ENCODE measurements around the gene EXOC1.

The EXOC1 gene

GRCh38 chr4:55947254-55947882 lies 93.9 kb downstream of the EXOC1 start:
- H3K27ac ChIP-seq (ENCODE audit: low read length): no peak overlapping the region
- no peaks in the 10 kb centered on the region for H3K36me3 ChIP-seq (ENCODE audit: control insufficient read depth, insufficient read depth, low read length)
- H3K27me3 ChIP-seq (ENCODE audit: control insufficient read depth, insufficient read depth, low read length): no peaks in the 10 kb centered on the region
- H3K9me3 ChIP-seq (ENCODE audit: control insufficient read depth, insufficient read depth, low read length): no peaks in the 10 kb centered on the region
- DNase-seq (ENCODE audit: low read depth, low spot score): no peak
- no peak overlapping the region for H3K4me3 ChIP-seq (ENCODE audit: low read length)
- H3K4me1 ChIP-seq (ENCODE audit: control insufficient read depth, insufficient read depth, low read length): no peaks in the 10 kb centered on the region; the same call in 1 of the 2 replicates
- no CpG with 5 or more reads among the region's 6 CpGs for WGBS (ENCODE audit: insufficient coverage, insufficient read length)

- Histone ChIP-seq H3K27me3 (ENCODE audit: control insufficient read depth, insufficient read depth, low read length) (no peaks in the 10 kb centered on the region), H3K27ac (ENCODE audit: low read length) (no peak overlapping the region), H3K9me3 (ENCODE audit: control insufficient read depth, insufficient read depth, low read length) (no peaks in the 10 kb centered on the region), H3K4me1 (ENCODE audit: control insufficient read depth, insufficient read depth, low read length) (no peaks in the 10 kb centered on the region; the same call in 1 of the 2 replicates), H3K4me3 (ENCODE audit: low read length) (peak overlapping the region; percentile 59; the same call in 1 of the 2 replicates), H3K36me3 (ENCODE audit: control insufficient read depth, insufficient read depth, low read length) (no peaks in the 10 kb centered on the region)
- no peak for DNase-seq (ENCODE audit: low read depth, low spot score)
- WGBS (ENCODE audit: insufficient coverage, insufficient read length): no CpG with 5 or more reads among the region's 19 CpGs
Observed at GRCh38 chr4:55947912-55948725, 94.7 kb downstream of the EXOC1 start.

DNA sequence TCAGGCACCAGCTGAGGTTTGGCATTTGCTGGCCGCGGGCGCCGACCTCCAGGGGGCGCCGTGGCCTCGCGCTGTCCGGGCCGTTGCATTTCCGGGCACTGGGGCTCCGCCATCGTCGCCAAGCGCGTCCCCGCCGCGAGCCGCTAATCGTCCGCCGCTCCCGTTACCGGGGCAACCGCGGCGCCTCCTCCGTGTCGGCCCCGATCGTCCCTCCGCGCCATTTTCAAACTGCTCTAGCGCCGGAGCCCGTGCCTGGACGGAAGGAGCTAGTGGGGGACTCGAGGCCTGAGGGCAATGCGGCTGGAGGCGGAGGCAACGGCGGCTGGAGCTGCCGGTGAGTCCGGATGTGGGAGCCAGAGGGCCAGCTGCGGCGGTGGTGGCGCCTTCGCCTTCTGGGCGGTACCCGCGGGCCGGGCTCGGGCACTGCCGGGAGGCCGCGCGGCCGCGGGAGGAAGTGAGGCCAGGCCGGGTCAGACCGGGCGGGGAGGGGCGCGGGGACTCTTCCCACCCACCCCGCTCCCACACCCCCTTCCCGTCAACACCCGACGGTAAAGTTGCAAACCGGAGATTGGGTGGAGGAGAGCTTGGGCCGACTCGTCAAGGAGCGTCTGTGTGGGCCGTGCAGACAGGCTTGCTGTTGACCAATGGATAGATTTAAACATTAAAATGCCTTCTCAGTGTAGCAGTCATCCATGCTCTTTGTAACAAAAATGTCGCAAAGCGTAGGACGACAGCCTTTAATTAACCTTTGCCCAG lies 95.5 kb downstream of the EXOC1 start, which contains the start of gene CEP135:
CEP135 (plus strand) TSS at position 220 of the 756 bp plus-strand sequence. CDS start 3,186 bp downstream, outside the sequence.
- Histone ChIP-seq H3K4me3 (ENCODE audit: low read length) (peak within 1 kb of the TSS; percentile 59; the same call in 1 of the 2 replicates), H3K9me3 (ENCODE audit: control insufficient read depth, insufficient read depth, low read length) (no peaks in the 10 kb centered on the region), H3K27me3 (ENCODE audit: control insufficient read depth, insufficient read depth, low read length) (no peaks in the 10 kb centered on the region), H3K27ac (ENCODE audit: low read length) (no peak within 1 kb of the TSS), H3K36me3 (ENCODE audit: control insufficient read depth, insufficient read depth, low read length) (no peaks in the 10 kb centered on the region), H3K4me1 (ENCODE audit: control insufficient read depth, insufficient read depth, low read length) (no peaks in the 10 kb centered on the region; the same call in 1 of the 2 replicates)
- peak; percentile 82 for DNase-seq (ENCODE audit: low read depth, low spot score)
- WGBS (ENCODE audit: insufficient coverage, insufficient read length): no CpG with 5 or more reads among the region's 77 CpGs

GRCh38 chr4:55949482-55949802 lies 96.0 kb downstream of the EXOC1 start:
- no peak overlapping the region for H3K27ac ChIP-seq (ENCODE audit: low read length)

DNA sequence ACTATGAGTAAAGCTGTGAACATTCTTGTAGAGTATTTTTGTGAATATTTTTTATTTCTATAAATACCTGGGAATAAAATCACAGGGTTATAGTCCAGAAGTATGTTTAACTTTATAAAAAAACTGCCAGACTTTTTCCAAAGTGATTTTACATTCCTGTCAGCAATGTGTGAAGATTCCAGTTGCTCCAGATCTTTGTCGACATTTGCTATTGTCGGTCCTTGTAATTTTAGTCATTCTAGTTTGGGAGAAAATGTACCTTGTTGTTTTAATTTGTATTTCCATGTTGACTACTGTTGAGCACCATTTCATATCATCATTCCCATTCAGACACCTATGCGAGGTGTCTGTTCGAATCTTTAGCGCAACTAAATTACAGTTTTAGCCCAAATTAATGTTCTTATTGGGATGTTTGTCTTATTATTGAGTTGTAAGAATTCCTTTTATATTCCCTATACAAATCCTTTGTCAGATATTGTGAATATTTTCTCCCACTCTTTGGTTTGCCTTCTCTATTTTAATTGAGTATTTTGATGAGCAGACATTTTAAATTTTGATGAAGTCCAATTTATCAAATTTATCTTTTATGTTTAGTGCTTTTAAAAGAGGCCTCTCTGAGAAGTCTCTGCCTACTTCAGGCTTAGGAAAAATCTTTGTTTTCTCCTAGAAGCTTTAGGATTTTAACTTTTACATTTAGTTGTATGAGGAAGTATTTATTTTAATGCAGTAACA lies 97.9 kb downstream of the EXOC1 start:
- no CpG with 5 or more reads among the region's 5 CpGs for WGBS (ENCODE audit: insufficient coverage, insufficient read length)
- DNase-seq (ENCODE audit: low read depth, low spot score): no peak

More at GRCh38 chr4:55949482-55949802, 96.0 kb downstream of the EXOC1 start:
- H3K4me1 ChIP-seq (ENCODE audit: control insufficient read depth, insufficient read depth, low read length): no peaks in the 10 kb centered on the region; the same call in 1 of the 2 replicates
- H3K27me3 ChIP-seq (ENCODE audit: control insufficient read depth, insufficient read depth, low read length): no peaks in the 10 kb centered on the region
- H3K4me3 ChIP-seq (ENCODE audit: low read length): peak overlapping the region; percentile 59; the same call in 1 of the 2 replicates
- no CpG with 5 or more reads among the region's 3 CpGs for WGBS (ENCODE audit: insufficient coverage, insufficient read length)
- H3K36me3 ChIP-seq (ENCODE audit: control insufficient read depth, insufficient read depth, low read length): no peaks in the 10 kb centered on the region
- DNase-seq (ENCODE audit: low read depth, low spot score): no peak
- H3K9me3 ChIP-seq (ENCODE audit: control insufficient read depth, insufficient read depth, low read length): no peaks in the 10 kb centered on the region

More for the DNA sequence above, 97.9 kb downstream of the EXOC1 start:
- H3K27ac ChIP-seq (ENCODE audit: low read length): no peak overlapping the region
- H3K27me3 ChIP-seq (ENCODE audit: control insufficient read depth, insufficient read depth, low read length): no peaks in the 10 kb centered on the region
- H3K36me3 ChIP-seq (ENCODE audit: control insufficient read depth, insufficient read depth, low read length): 0 out of 2 replicates have a peak, but pooled peaks cover 2% of the 10 kb centered on the region
- no peaks in the 10 kb centered on the region for H3K9me3 ChIP-seq (ENCODE audit: control insufficient read depth, insufficient read depth, low read length)
- no peaks in the 10 kb centered on the region; the same call in 1 of the 2 replicates for H3K4me1 ChIP-seq (ENCODE audit: control insufficient read depth, insufficient read depth, low read length)
- H3K4me3 ChIP-seq (ENCODE audit: low read length): no peak overlapping the region

Measured in iPS DF 6.9 (cell line).